Measurements from ENCODE around the gene PUS1. TPM values are rescaled to one million over a fixed set of nuclear protein-coding genes. Genes with fewer than 3 reads are reported as not detected.

The PUS1 gene
- total and polyA plus RNA-seq, 9 of the 15 experiments (the other 6 are each of a cell fraction or from before 2014, with no cell fraction given), result 1.9 to 90.8 (median 30.0) TPM

DNA sequence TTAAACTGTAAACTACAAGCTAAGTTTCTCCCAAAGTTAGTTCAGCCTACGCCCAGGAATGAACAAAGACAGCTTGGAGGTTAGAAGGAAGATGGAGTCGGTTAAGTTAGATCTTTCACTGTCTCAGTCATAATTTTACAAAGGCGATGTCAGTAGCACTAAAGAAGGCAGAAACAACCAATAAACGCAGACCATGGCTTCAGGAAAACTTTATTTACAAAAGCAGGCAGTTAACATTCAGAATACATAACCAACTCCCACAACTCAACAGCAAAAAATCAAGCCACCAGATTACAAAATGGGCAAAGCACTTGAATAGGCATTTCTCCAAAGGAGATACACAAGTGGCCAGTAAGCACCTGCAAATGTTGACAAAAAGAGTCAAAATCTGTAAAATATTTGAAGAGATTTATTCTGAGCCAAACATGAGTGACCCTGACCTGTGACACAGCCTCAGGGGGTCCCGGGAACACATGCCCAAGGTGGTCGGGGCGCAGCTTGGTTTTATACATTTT, 43.5 kb upstream of the PUS1 start:
- WGBS (ENCODE audit: insufficient coverage, low coverage, missing lambda C conversion rate), result 29% methylated on average over 6 of the region's 7 CpGs
- H4K20me1 ChIP-seq (replicated peaks; ENCODE audit: control insufficient read depth, insufficient read depth, low read length), result no peaks in the 10 kb centered on the region
- ATAC-seq (no peak), FAIRE-seq (no peak), DNase-seq (ENCODE audit: extremely low read depth in 1 of 4, low spot score in 3 of 4) (no peak)
- H3K4me2 ChIP-seq (ENCODE audit: insufficient read depth, low read length), result no peak overlapping the region
- H3K27me3 ChIP-seq (ENCODE audit: control insufficient read depth in 2 of 2, insufficient read depth in 2 of 2, low read length in 2 of 2), result peaks cover 7 to 8% of the 10 kb centered on the region in 2 experiments; a peak in 4 of 5 replicates
- no peaks in the 10 kb centered on the region for H3K36me3 ChIP-seq (ENCODE audit: control insufficient read depth, insufficient read depth, low read length)
- no peak overlapping the region for H3K9ac ChIP-seq (ENCODE audit: insufficient read depth in 1 of 2, low read depth in 2 of 2, low read length in 2 of 2)
- no peaks in the 10 kb centered on the region for H3K79me2 ChIP-seq (ENCODE audit: control insufficient read depth, insufficient read depth, low read length)
- H3K4me3 ChIP-seq, result no peak overlapping the region
- H2AFZ ChIP-seq (ENCODE audit: low read depth, low read length), result no peak overlapping the region
- no TSS peak for BruUV-seq (replicated peaks)
- no peak overlapping the region for H3K27ac ChIP-seq (ENCODE audit: extremely low read depth, low read depth, low read length)
- in situ Hi-C loops (cut with MboI), result no loop called here
- CTCF ChIA-PET (ENCODE audit: low intra/inter-chr PET ratio), result no interaction called here
- intact Hi-C loops (cut with micrococcal nuclease), result no loop called here
- H3K9me3 ChIP-seq (replicated peaks; ENCODE audit: control insufficient read depth, insufficient read depth, low read depth, low read length), result peaks cover 6% of the 10 kb centered on the region; the same call in 1 of the 2 replicates
- peaks cover 6 to 13% of the 10 kb centered on the region in 2 experiments; a peak in 3 of 5 replicates for H3K4me1 ChIP-seq (replicated peaks in 1 of 2; ENCODE audit: control insufficient read depth in 2 of 2, insufficient read depth in 2 of 2, low read length in 2 of 2)
- POLR2A ChIA-PET, result no interaction called here
- no peaks in the 10 kb centered on the region for H3K9me1 ChIP-seq (ENCODE audit: control insufficient read depth, insufficient read depth, low read length)
- TF ChIP-seq AFF1 (IDR thresholded peaks at IDR 0.05; ENCODE audit: low read depth in 1 of 2, partially characterized antibody in 2 of 2) (peak; percentile 38 to 100), CBX5 (IDR thresholded peaks at IDR 0.05; ENCODE audit: borderline replicate concordance, low read depth) (peak; percentile 29; the same call in 1 of the 2 replicates), TRIM24 (IDR thresholded peaks at IDR 0.05) (peak in 1 of 2 experiments; percentile 64; a peak in 2 of 4 replicates), RCOR1 (IDR thresholded peaks at IDR 0.05; ENCODE audit: borderline replicate concordance in 1 of 2, low read depth in 2 of 2, low read length in 2 of 2) (no peak)
- TF ChIP-seq, protein P1, sequence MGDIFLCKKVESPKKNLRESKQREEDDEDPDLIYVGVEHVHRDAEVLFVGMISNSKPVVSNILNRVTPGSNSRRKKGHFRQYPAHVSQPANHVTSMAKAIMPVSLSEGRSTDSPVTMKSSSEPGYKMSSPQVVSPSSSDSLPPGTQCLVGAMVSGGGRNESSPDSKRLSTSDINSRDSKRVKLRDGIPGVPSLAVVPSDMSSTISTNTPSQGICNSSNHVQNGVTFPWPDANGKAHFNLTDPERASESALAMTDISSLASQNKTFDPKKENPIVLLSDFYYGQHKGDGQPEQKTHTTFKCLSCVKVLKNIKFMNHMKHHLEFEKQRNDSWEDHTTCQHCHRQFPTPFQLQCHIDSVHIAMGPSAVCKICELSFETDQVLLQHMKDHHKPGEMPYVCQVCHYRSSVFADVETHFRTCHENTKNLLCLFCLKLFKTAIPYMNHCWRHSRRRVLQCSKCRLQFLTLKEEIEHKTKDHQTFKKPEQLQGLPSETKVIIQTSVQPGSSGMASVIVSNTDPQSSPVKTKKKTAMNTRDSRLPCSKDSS (IDR thresholded peaks at IDR 0.05; ENCODE audit: low read depth, partially characterized antibody), result peak; percentile 48
- TF ChIP-seq, protein P2, sequence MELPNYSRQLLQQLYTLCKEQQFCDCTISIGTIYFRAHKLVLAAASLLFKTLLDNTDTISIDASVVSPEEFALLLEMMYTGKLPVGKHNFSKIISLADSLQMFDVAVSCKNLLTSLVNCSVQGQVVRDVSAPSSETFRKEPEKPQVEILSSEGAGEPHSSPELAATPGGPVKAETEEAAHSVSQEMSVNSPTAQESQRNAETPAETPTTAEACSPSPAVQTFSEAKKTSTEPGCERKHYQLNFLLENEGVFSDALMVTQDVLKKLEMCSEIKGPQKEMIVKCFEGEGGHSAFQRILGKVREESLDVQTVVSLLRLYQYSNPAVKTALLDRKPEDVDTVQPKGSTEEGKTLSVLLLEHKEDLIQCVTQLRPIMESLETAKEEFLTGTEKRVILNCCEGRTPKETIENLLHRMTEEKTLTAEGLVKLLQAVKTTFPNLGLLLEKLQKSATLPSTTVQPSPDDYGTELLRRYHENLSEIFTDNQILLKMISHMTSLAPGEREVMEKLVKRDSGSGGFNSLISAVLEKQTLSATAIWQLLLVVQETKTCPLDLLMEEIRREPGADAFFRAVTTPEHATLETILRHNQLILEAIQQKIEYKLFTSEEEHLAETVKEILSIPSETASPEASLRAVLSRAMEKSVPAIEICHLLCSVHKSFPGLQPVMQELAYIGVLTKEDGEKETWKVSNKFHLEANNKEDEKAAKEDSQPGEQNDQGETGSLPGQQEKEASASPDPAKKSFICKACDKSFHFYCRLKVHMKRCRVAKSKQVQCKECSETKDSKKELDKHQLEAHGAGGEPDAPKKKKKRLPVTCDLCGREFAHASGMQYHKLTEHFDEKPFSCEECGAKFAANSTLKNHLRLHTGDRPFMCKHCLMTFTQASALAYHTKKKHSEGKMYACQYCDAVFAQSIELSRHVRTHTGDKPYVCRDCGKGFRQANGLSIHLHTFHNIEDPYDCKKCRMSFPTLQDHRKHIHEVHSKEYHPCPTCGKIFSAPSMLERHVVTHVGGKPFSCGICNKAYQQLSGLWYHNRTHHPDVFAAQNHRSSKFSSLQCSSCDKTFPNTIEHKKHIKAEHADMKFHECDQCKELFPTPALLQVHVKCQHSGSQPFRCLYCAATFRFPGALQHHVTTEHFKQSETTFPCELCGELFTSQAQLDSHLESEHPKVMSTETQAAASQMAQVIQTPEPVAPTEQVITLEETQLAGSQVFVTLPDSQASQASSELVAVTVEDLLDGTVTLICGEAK (IDR thresholded peaks at IDR 0.05), result peak; percentile 84
- TF ChIP-seq, protein P2 (CRISPR knock-in tag; IDR thresholded peaks at IDR 0.05), result peak; percentile 60; the same call in 1 of the 2 replicates
